ENCODE measurements around the gene RYR3.

DNA sequence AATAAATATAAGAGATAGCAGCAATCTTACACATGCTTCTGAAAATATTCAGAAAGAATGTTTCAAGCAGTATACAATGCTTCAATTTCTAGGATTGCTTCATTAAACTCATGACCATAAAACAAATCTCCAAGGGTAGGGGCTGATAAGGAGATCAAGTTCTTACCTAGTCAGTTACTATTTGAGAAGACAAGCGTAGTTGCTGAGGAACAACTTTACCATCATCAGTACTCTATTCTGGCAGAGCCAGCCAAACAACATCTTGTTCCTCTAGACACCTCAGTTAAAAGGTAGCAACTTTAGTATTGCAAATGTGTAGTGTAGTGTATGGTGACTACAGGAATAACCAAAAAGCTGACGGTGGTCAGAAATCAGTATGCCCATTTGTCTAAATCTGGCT is 572.2 kb downstream of the RYR3 start:
- no peak for TF ChIP-seq POLR2A (IDR thresholded peaks at IDR 0.05; ENCODE audit: low read length)
- TF ChIP-seq GATA1 (IDR thresholded peaks at IDR 0.05; ENCODE audit: low read depth, low read length): no peak
